ENCODE data around the gene ESAM.

ESAM gene

GRCh38 chr11:124753205-124753604 lies 8.9 kb downstream of the ESAM start:
- DNase-seq: no peak

GRCh38 chr11:124752471-124753102 lies 9.5 kb downstream of the ESAM start:
- DNase-seq: no peak

GRCh38 chr11:124751741-124752470 lies 10.2 kb downstream of the ESAM start, which contains the start of gene VSIG2:
Gene VSIG2 (minus strand): TSS chr11:124752255. CDS start chr11:124752137, 118 bp downstream.
- DNase-seq: no peak

GRCh38 chr11:124751391-124751740 lies 10.7 kb downstream of the ESAM start:
- DNase-seq: no peak

GRCh38 chr11:124749912-124750311 lies 12.2 kb downstream of the ESAM start:
- no peak for DNase-seq

- DNase-seq: peak; percentile 7
Observed at GRCh38 chr11:124748481-124749343, 13.4 kb downstream of the ESAM start.

GRCh38 chr11:124748100-124748418 lies 14.0 kb downstream of the ESAM start:
- no peak for DNase-seq

- no peak for DNase-seq
Observed at GRCh38 chr11:124747406-124748099, 14.5 kb downstream of the ESAM start.

GRCh38 chr11:124746621-124747243 lies 15.4 kb downstream of the ESAM start:
- DNase-seq: peak; percentile 48

GRCh38 chr11:124745835-124746620 lies 16.1 kb downstream of the ESAM start:
- no peak for DNase-seq

- DNase-seq: no peak
Observed at GRCh38 chr11:124745270-124745834, 16.7 kb downstream of the ESAM start.

GRCh38 chr11:124743050-124743449 lies 19.0 kb downstream of the ESAM start:
- no peak for DNase-seq

GRCh38 chr11:124742555-124742954 lies 19.5 kb downstream of the ESAM start:
- no peak for DNase-seq

- peak; percentile 16 for DNase-seq
Observed at GRCh38 chr11:124740277-124740882, 21.7 kb downstream of the ESAM start.

- peak; percentile 89 for DNase-seq
Observed at GRCh38 chr11:124739479-124740276, 22.4 kb downstream of the ESAM start, which contains the start of gene NRGN. Gene NRGN (plus strand): TSS chr11:124739942. CDS start chr11:124740085, 143 bp downstream.

GRCh38 chr11:124738713-124739478 lies 23.2 kb downstream of the ESAM start:
- DNase-seq: no peak

- no peak for DNase-seq
Observed at GRCh38 chr11:124737638-124738305, 24.3 kb downstream of the ESAM start.

- no peak for DNase-seq
Observed at GRCh38 chr11:124736736-124737135, 25.4 kb downstream of the ESAM start.

All from fibroblast of skin of back (primary cell).